NCI-H1436 (cell line): Measurements from ENCODE around the gene BCKDHB.
"Not testable (repeated sequence)": the region's sequence is repeated elsewhere in the genome, so short reads cannot be mapped to it uniquely, and the experiment has no call there.

Source experiments
- DNase-seq: peaks from one replicate; lab custom pipeline; 2025; lab: John Stamatoyannopoulos, UW

BCKDHB gene

GRCh38 chr6:80106418-80107235 lies at the start of gene BCKDHB:
Gene BCKDHB, plus strand, starts transcription at chr6:80106671. Its CDS starts 23 bp downstream, at chr6:80106694.
- DNase-seq: peak; percentile 99

GRCh38 chr6:80060774-80061173 lies 45.7 kb upstream of the BCKDHB start:
- DNase-seq: no peak

GRCh38 chr6:80068146-80068545 lies 38.3 kb upstream of the BCKDHB start:
- not testable (repeated sequence) for DNase-seq

GRCh38 chr6:80070431-80070830 lies 36.0 kb upstream of the BCKDHB start:
- not testable (repeated sequence) for DNase-seq

- DNase-seq: no peak
Measured at GRCh38 chr6:80077067-80077466, 29.4 kb upstream of the BCKDHB start.

- DNase-seq: no peak
Measured at GRCh38 chr6:80088637-80089036, 17.8 kb upstream of the BCKDHB start.

GRCh38 chr6:80091506-80091905 lies 15.0 kb upstream of the BCKDHB start:
- DNase-seq: no peak

- no peak for DNase-seq
Measured at GRCh38 chr6:80094017-80094416, 12.5 kb upstream of the BCKDHB start.

- no peak for DNase-seq
Measured at GRCh38 chr6:80095600-80095999, 10.9 kb upstream of the BCKDHB start.

- no peak for DNase-seq
Measured at GRCh38 chr6:80098392-80098791, 8.1 kb upstream of the BCKDHB start.

- no peak for DNase-seq
Measured at GRCh38 chr6:80104520-80104919, 2.0 kb upstream of the BCKDHB start.

- no peak for DNase-seq
Measured at GRCh38 chr6:80105972-80106417, 476 bp upstream of the BCKDHB start.

- not testable (repeated sequence) for DNase-seq
Measured at GRCh38 chr6:80122576-80122975, 16.1 kb downstream of the BCKDHB start.

GRCh38 chr6:80126657-80127345 lies 20.3 kb downstream of the BCKDHB start:
- no peak for DNase-seq

- DNase-seq: no peak
Measured at GRCh38 chr6:80129485-80129884, 23.0 kb downstream of the BCKDHB start.

GRCh38 chr6:80133020-80133419 lies 26.5 kb downstream of the BCKDHB start:
- peak; percentile 73 for DNase-seq

- DNase-seq: no peak
Measured at GRCh38 chr6:80134065-80134464, 27.6 kb downstream of the BCKDHB start.

- DNase-seq: no peak
Measured at GRCh38 chr6:80142586-80142985, 36.1 kb downstream of the BCKDHB start.

- DNase-seq: no peak
Measured at GRCh38 chr6:80143419-80143937, 37.0 kb downstream of the BCKDHB start.

GRCh38 chr6:80144753-80145315 lies 38.4 kb downstream of the BCKDHB start:
- no peak for DNase-seq

- DNase-seq: no peak
Measured at GRCh38 chr6:80145509-80145908, 39.0 kb downstream of the BCKDHB start.

- DNase-seq: no peak
Measured at GRCh38 chr6:80145921-80146320, 39.5 kb downstream of the BCKDHB start.

- DNase-seq: no peak
Measured at GRCh38 chr6:80148220-80148619, 41.7 kb downstream of the BCKDHB start.
